Hematopoietic multipotent progenitor cell treated with erythropoietin and hydrocortisone succinate and interleukin-3 and kit ligand, for 6 days (in vitro differentiated cells): ENCODE results near the gene FRMD1.

ENCODE experiments used
- DNase-seq: peaks from one replicate; pipeline ENCODE4 v3.0.0-alpha.2; 2015

The FRMD1 gene

DNA sequence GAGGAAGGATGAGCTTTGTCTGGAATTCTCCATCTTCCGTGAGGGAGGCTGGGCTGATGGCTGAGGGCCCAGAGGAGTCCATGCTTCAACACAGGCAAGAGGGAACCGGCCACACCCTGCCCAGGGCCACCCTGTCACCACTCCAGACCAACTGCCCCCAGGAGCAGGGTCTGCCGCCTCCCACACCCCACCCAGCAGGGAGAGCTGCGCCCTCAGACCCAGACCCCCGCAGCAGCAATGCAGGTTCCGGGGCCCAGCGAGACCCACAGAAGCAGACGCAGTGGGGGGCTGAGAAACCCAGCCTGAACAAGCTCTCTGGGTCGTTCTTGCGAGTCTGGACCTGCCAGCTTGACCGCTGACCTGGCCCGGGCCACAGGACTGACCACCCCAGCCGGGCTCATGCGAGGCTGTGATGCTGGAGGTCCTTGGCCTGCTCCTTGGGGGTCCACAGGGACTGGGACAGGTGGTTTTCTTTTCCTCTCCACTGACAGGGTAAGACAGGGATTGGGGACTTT is 25.0 kb downstream of the FRMD1 start:
- no peak for DNase-seq

GRCh38 chr6:168053086-168053956 is 25.7 kb downstream of the FRMD1 start:
- no peak for DNase-seq

GRCh38 chr6:168052291-168052891 is 26.6 kb downstream of the FRMD1 start:
- no peak for DNase-seq

DNA sequence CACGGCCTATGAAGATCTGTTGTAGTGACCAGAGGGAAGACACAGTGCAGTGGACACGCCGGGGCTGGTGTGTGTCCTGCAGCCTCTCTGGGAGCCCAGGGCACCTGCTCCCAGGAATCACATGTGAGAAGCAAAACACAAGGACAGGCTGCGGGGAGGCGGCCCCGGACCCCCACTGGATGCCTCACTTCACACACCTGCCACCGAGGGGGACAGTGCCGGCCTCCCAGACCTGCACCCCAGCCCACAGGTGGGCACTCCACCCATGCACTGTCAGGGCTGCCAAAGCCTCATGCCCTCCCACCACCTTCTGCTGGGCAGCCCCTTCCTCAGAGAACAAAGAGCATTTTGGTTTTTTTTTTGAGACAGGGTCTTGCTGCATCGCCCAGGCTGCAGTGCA is 27.4 kb downstream of the FRMD1 start:
- no peak for DNase-seq

- DNase-seq, result no peak
Measured at GRCh38 chr6:168050881-168051586, 28.0 kb downstream of the FRMD1 start.

DNA sequence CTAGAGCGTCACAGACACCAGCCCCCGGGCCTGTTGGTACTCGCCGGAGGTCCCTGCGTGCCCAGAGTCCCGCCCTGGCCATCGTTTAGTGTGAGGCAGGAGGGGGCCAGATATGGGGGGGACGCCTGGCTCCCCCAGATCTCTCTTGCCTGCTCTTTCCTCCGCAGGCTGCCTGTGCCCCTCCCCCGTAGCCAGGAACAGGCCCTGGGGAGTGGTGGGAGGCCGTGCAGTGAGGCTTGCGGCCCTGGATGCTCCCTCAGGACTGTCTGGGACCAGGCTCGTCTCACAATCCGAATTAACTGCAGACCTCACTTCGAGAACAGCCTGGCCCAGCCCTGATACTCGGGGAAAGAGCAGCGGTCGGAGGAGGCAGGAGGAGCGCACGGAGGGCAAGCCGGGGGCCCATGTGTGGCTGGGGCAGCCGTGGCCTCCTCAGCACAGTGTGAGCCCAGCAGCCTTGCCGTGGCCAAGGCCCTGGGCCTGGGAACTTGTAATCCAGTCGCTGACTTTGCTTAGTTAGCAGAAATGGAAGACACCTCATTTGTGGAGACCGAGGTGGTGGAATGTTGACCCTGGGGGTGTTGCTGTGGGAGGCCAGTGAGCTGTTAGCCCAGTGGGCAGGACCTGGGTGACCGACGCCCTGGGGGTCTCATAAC is 28.7 kb downstream of the FRMD1 start:
- DNase-seq, result no peak

- DNase-seq, result no peak
Measured at GRCh38 chr6:168049706-168050224, 29.2 kb downstream of the FRMD1 start.

DNA sequence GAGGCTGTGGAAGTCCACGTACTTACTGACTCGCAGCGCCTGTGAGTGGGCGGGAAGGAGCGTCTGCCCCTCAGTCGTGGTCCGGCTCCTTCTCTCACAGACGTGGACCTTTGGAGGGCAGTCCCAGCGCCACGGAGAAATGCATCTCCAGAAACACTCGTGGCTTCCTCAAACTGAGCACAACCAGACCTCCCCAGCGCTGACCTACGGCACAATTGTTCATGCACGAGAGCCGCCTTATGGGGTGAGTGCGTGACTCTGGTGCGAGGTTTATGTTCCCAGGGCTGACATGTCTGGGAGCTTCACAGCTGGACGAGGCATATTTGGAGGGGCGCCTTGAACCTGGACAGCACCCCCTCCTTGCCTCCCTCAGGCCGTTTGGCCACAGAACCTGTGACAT is 29.7 kb downstream of the FRMD1 start:
- DNase-seq, result no peak

DNA sequence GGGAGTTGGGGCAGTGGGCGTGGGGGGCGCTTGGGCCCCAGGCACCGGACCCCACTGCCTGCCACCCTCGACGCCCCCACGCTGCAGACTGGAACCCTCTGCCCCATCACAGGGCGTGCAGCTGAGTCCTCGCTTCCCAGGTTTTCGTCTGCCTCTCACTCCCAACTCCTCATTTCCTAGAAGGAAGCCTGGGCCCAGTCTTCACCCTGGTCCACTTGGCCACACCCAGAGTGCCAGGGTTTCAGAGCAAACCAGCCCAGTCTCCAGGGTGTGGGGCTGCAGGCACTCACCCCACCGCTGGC is 30.3 kb downstream of the FRMD1 start:
- DNase-seq, result no peak

DNA sequence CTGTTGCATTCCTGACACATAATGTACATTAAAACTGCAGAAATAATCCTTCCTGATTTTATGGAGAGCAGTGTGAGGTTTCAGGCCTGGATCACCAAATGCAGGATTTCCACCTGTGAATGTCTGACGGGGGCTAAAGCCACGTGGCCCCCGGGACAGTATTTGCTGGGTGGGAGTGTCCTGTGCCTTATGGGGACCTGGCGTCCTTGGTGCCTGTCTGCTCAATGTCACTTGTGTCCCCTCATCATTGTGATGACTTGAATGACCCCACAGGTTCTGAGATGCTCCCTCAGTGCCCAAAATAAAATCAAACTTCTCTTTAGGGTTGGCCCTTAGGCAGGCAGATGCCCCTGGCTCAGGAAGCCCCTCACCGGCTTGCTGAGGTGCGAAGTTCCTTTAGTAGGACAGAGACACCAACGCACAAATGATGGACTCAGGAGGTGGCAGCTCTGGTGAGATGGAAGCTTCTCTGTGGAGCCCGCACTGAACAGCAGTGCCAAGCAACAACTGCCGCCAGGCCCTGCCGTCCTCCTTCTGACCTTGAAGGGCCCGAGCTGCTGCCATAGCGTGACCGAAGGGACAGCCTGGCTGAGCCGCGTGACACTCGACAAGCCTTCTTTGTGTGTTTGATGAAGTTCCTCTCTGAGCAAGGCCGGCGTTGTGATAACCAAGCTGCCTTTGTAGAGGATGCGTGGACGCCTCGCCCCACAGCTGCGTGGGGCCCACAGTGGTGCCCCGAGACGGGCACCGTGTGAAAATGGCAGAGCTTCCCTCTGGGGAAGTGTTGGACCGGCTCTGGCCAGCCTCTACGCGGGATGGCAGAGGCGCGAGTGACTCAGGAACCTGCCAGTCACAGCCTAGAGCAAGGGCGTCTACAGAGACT is 30.9 kb downstream of the FRMD1 start:
- DNase-seq, result no peak

DNA sequence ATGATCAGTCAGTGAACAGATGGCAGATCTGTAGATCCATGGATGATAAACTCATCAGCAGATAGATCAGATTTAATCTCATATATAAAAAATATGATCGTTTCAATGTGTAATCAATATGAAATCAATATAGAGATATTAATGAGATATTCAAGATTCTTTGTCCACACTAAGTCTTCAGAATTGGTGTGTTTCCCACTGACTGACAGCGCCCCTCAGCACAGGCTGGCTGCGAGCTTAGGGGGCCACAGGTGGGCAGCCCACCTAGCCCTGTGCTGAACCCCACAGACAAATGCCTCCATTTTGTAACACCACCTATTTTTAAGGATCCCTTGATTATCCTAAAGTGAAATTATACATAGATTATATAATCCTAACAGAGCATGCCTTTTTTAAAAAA is 32.3 kb downstream of the FRMD1 start:
- no peak for DNase-seq

DNA sequence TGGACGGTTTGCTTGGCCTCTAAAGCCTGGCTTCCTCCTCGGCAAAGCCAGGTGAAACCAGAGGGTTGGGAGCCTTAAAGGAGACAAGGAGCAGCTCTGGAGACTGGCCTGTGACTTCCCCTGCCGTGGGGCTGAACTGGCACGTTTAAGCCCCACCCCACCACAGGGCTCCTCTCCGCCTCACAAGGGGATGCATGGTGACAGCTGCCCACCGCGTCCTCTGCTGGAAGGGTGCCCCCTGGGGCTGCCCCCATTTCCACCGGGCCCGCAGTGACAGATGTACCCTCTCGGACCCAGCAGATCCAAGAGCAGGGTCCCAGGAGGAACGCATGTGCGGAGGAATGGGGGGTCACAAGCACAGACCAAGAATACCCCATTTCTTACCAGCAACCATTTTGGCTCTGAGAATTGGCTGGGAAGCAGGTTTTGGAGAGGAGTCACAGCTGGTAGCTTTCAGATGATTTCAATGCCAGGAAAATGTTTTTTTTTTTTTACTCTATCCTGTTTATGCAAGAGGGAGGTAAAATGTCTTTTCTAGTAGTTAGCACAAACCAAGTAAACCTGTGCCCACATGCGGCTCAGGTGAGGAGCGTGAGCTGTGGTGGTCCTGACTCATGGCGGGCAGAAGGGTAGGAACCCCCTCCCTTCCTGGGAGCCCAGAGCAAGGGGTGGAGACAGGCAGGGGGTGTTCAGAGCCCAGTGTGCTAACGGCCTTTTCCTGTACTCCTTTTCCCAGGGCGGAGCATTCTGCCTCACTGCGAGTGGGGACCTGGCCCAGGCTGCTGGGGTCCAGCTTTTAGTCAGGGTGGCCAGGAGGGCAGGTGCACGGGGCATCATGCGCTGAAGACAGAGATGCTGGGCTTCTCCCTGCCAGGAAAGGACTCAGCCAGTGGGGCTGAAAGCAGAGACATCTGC is 33.0 kb downstream of the FRMD1 start:
- DNase-seq, result no peak

DNA sequence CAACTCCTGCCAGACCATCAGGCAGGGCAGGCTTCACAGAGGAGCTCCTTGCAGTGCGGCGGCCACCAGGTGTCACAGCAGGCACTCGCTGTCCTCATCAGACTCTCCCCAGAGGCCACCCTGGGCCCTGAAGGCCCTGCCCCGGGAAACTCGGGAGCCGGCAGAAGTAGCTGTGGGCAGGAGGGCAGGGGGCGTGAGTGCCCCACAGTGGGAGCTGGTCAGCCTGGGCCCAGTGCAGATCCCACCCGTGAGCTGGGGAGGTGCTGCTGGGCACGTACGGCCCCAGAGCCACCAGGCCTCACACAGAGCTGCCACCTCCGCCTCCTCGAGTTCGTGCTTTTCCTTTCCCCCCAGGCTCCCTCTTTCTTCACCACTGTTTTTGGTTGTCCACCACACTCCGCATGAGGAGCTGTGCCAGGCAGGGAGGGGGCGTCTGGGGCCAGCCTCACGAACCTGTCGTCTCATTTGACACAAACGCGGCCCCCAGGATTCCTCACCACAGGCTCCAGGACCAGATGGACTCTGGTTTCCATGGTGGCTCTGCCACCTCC is 33.8 kb downstream of the FRMD1 start:
- DNase-seq, result no peak

DNA sequence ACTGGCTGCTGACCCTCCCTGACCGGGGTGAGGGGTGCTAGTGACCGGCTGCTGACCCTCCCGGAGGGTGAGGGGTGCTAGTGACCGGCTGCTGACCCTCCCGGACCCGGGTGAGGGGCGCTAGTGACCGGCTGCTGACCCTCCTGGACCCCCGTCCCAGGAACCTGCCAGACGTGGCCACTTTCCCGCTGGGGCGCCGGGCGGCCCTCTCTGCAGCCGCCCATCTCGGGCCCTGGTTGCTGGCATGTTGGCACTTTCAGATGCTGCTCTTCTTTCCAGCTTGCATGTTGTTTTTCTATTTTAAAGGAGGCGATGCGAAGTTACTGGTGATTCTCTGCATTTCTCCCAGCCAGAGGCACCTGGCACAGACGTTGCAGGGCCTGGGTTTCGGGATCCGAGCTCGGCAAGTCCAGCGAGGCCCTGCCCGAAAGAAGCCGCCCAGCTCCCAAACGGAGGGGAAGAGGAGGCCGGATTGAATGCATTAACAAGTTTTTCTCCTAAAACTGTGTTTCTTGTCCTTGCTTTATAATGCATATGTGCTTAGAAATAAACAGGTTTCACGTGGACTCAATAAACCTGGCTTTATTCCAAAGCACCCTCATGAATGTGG is 34.4 kb downstream of the FRMD1 start:
- DNase-seq, result no peak

DNA sequence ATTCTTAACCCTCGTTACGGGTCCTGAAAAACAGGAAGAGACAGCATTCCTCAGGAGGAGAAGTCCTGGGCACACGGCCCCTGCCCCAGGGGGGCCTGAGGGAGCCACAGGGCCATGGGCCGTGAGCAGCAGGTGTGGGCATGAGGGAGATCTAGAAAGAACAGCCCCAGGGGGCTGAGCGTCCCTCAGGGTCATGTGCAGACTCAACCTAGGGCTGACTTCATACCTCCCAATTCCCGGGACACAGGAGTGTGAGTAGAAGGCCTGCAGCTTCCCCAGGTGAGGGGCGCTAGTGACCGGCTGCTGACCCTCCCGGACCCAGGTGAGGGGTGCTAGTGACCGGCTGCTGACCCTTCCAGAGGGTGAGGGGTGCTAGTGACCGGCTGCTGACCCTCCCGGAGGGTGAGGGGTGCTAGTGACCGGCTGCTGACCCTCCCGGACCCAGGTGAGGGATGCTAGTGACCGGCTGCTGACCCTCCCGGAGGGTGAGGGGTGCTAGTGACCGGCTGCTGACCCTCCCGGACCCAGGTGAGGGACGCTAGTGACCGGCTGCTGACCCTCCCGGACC is 35.1 kb downstream of the FRMD1 start:
- no peak for DNase-seq

- no peak for DNase-seq
Measured at GRCh38 chr6:168043193-168043847, 35.7 kb downstream of the FRMD1 start.

GRCh38 chr6:168042426-168043192 is 36.4 kb downstream of the FRMD1 start:
- no peak for DNase-seq

- no peak for DNase-seq
Measured at GRCh38 chr6:168041928-168042327, 37.1 kb downstream of the FRMD1 start.
